Ovary (tissue), 9 donors: ENCODE measurements around the gene PHLDB2. TPM values are rescaled to one million over a fixed set of nuclear protein-coding genes. Genes with fewer than 3 reads are reported as not detected.

ENCODE experiments used
- DNase-seq, 5 donors: peaks; one replicate each; pipeline ENCODE4 v3.0.0-alpha.2; 2019 to 2020
- H3K27ac ChIP-seq, 2 donors: fragments of 200-600 bp; one replicate each; pipeline versions ENCODE4 v1.5.1 to v1.8.0; 2019 to 2022
- H3K27me3 ChIP-seq: fragments of 200-600 bp; one replicate; pipeline ENCODE4 v1.8.0; 2022
- H3K36me3 ChIP-seq: fragments of 200-600 bp; sonication (generic); one replicate; pipeline ENCODE4 v1.5.1; 2019
- H3K4me1 ChIP-seq: one replicate; pipeline ENCODE4 v1.8.1; 2013; ENCODE audit warnings: mild to moderate bottlenecking, moderate library complexity; ENCODE audit not compliant: insufficient read depth
- H3K4me3 ChIP-seq: fragments of 200-600 bp; sonication (generic); one replicate; pipeline ENCODE4 v1.5.1; 2017
- H3K9me3 ChIP-seq, 2 donors: fragments of 200-600 bp in 1 of 2; sonication (generic) in 1 of 2; one replicate each; pipeline versions ENCODE4 v1.5.1 to v1.8.1; 2013 to 2019; ENCODE audit warnings: mild to moderate bottlenecking in 1 of 2, moderate library complexity in 1 of 2
- EP300 ChIP-seq: sonication (generic); formaldehyde crosslinking; IDR thresholded peaks from one replicate; pipeline ENCODE4 v1.6.1; 2017; ENCODE audit warnings: antibody characterized with exemption
- POLR2A ChIP-seq: fragments of 450-650 bp; IDR thresholded peaks from one replicate; pipeline ENCODE4 v1.6.1; 2017; ENCODE audit warnings: antibody characterized with exemption, mild to moderate bottlenecking, moderate library complexity
- WGBS, 3 donors: extraction: QIAGEN DNeasy Blood & Tissue Kit in 1 of 3; methylation state at CpG; one replicate each; pipeline versions ENCODE4 v1.1.5 to v1.1.7; 2013 to 2017; 5-methylcytosine and 5-hydroxymethylcytosine counted together
- intact Hi-C, 4 donors: fragments of 100-400 bp; cut with DNase I; formaldehyde crosslinking; loops; one replicate each; pipeline versions ENCODE4 v1.11.0 to v1.15.1; 2022 to 2023
- polyA plus RNA-seq, 2 donors: library from polyadenylated mRNA; stranded (reverse); fragments of 200-250 nt in 1 of 2; fragments of 350-450 nt in 1 of 2; fragmentation: Illumina TruSeq in 1 of 2; extraction: RNeasy Lipid Tissue Mini Kit (QIAGEN cat#74804) in 1 of 2; gene quantifications; one replicate each; pipeline ENCODE4 v1.2.3, GENCODE V29; 2013 to 2014
- total RNA-seq, 7 donors: library from RNA; depleted of rRNA in 2 of 7; stranded (reverse); fragments of >200 nt in 2 of 7; fragmentation: NEBNext Ultra II Directional in 3 of 7; extraction: Animal tissue kit (Norgen Biotek cat#: 25700) in 3 of 7; gene quantifications; one replicate each; pipeline versions ENCODE4 v1.1.0 to v1.2.4, GENCODE V29; 2016 to 2023
- TF ChIP-seq, protein P1 (sequence below), 3 donors: fragments of 450-650 bp in 2 of 3; fragments of 200-600 bp in 1 of 3; IDR thresholded peaks; one replicate each; pipeline versions ENCODE4 v1.5.1 to v1.8.0; 2016 to 2022; ENCODE audit warnings: antibody characterized with exemption in 3 of 3, mild to moderate bottlenecking in 1 of 3
- donor health status: DM: no; HTN: no; CAD: no; lungs with moderate emphysema.
- donor health status: DM: no; HTN: no; CAD: no.
- donor health status: Bipolar disorder and iron deficiency.
- donor health status: DM: yes; HTN: yes; CAD: no.
- donor health status: DM: no; HTN: no; CAD: no.
- donor health status: DM: yes; HTN: yes; CAD: no.

The PHLDB2 gene
- total and polyA plus RNA-seq, 9 donors, result 9.0 to 141 (median 19.3) TPM

GRCh38 chr3:111890051-111890580 is 31.1 kb downstream of the PHLDB2 start:
- intact Hi-C loops, result no loop called here
- H3K36me3 ChIP-seq, result no peaks in the 10 kb centered on the region
- no peaks in the 10 kb centered on the region for H3K27me3 ChIP-seq
- 89 to 94% (median 92%) methylated on average over 5 of the region's 5 CpGs for WGBS, 3 donors
- no peaks in the 10 kb centered on the region for H3K9me3 ChIP-seq
- no peak overlapping the region for H3K27ac ChIP-seq
- no peak for DNase-seq
- TF ChIP-seq POLR2A (no peak), EP300 (no peak)
- TF ChIP-seq, protein P1, sequence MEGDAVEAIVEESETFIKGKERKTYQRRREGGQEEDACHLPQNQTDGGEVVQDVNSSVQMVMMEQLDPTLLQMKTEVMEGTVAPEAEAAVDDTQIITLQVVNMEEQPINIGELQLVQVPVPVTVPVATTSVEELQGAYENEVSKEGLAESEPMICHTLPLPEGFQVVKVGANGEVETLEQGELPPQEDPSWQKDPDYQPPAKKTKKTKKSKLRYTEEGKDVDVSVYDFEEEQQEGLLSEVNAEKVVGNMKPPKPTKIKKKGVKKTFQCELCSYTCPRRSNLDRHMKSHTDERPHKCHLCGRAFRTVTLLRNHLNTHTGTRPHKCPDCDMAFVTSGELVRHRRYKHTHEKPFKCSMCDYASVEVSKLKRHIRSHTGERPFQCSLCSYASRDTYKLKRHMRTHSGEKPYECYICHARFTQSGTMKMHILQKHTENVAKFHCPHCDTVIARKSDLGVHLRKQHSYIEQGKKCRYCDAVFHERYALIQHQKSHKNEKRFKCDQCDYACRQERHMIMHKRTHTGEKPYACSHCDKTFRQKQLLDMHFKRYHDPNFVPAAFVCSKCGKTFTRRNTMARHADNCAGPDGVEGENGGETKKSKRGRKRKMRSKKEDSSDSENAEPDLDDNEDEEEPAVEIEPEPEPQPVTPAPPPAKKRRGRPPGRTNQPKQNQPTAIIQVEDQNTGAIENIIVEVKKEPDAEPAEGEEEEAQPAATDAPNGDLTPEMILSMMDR (IDR thresholded peaks at IDR 0.05), result no peak
- H3K4me1 ChIP-seq, result no peaks in the 10 kb centered on the region
- no peak overlapping the region for H3K4me3 ChIP-seq

GRCh38 chr3:111892070-111892469 is 33.0 kb downstream of the PHLDB2 start:
- H3K4me1 ChIP-seq, result no peaks in the 10 kb centered on the region
- 88 to 97% (median 93%) methylated on average over 2 of the region's 2 CpGs for WGBS, 3 donors
- no peak overlapping the region for H3K4me3 ChIP-seq
- no peak overlapping the region for H3K27ac ChIP-seq
- TF ChIP-seq EP300 (no peak), POLR2A (no peak)
- TF ChIP-seq, protein P1 (IDR thresholded peaks at IDR 0.05), result no peak
- H3K27me3 ChIP-seq, result no peaks in the 10 kb centered on the region
- no peak for DNase-seq
- intact Hi-C loops, result no loop called here
- no peaks in the 10 kb centered on the region for H3K9me3 ChIP-seq
- H3K36me3 ChIP-seq, result no peaks in the 10 kb centered on the region

- H3K27ac ChIP-seq, result no peak overlapping the region
- 37 to 53% (median 45%) methylated on average over 1 of the region's 1 CpG for WGBS, 3 donors
- H3K4me1 ChIP-seq, result no peaks in the 10 kb centered on the region
- no peak overlapping the region for H3K4me3 ChIP-seq
- no peaks in the 10 kb centered on the region for H3K9me3 ChIP-seq
- no peaks in the 10 kb centered on the region for H3K36me3 ChIP-seq
- no peaks in the 10 kb centered on the region for H3K27me3 ChIP-seq
- TF ChIP-seq EP300, result no peak
- TF ChIP-seq POLR2A, result no peak
- intact Hi-C loops, result no loop called here
- no peak for DNase-seq
Measured at GRCh38 chr3:111895071-111895470, 36.0 kb downstream of the PHLDB2 start.

- DNase-seq, result no peak
- TF ChIP-seq, protein P1 (IDR thresholded peaks at IDR 0.05), result no peak
- TF ChIP-seq POLR2A, result no peak
- TF ChIP-seq EP300, result no peak
- Histone ChIP-seq H3K4me3 (no peak overlapping the region), H3K36me3 (no peaks in the 10 kb centered on the region), H3K9me3 (no peaks in the 10 kb centered on the region), H3K27me3 (no peaks in the 10 kb centered on the region), H3K4me1 (no peaks in the 10 kb centered on the region), H3K27ac (no peak overlapping the region)
- intact Hi-C loops, result no loop called here
- 50 to 65% (median 58%) methylated on average over 2 of the region's 2 CpGs for WGBS, 3 donors
Measured at GRCh38 chr3:111899966-111900365, 40.9 kb downstream of the PHLDB2 start.

- no peak overlapping the region for H3K27ac ChIP-seq
- DNase-seq, result no peak
- intact Hi-C loops, result no loop called here
Measured at GRCh38 chr3:111901637-111902036, 42.6 kb downstream of the PHLDB2 start.

More at GRCh38 chr3:111901637-111902036, 42.6 kb downstream of the PHLDB2 start:
- Histone ChIP-seq H3K4me1 (no peaks in the 10 kb centered on the region), H3K36me3 (no peaks in the 10 kb centered on the region), H3K9me3 (no peaks in the 10 kb centered on the region), H3K27me3 (no peaks in the 10 kb centered on the region), H3K4me3 (no peak overlapping the region)
- TF ChIP-seq POLR2A, result no peak
- TF ChIP-seq, protein P1 (IDR thresholded peaks at IDR 0.05), result no peak
- TF ChIP-seq EP300, result no peak
- 74 to 84% (median 83%) methylated on average over 2 of the region's 2 CpGs for WGBS, 3 donors
